Measurements from ENCODE around the gene RASIP1.

Gene RASIP1

DNA sequence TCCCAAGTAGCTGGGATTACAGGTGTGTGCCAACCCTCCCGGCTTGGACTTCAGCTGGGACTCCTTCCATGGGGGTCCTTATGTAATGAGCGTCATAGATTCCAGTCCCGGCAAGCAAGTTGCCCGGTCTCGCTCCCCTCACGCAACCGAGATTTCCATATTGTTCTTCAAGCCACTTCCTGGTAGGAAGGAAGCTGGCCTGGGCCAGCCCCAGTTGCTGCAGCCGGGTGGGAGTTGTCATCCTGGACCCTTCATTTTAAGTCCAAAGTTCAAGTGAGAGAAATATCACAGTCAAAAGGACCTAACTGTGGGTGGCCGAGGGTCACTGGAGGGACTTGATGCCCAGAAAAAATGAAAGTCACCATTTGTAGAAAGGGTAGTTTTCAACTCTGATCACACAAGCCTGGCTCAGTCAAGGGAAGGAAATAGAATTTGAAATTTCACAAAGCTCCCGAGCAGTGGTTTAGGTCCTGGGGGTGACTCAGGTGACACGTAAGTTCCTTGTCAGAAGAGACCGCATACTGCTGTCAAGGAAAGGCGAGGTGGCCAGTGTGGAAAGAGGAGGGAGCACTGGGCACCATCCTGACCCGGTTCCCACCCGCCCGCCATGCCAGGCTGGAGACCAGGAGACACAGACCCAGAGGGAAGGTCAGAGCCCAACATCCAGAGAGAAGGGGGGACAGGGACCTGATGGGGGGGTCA, 20.2 kb upstream of the RASIP1 start:
- no peak overlapping the region for H3K4me3 ChIP-seq (ENCODE audit: low read depth, low read length)
- TF ChIP-seq, protein P1, sequence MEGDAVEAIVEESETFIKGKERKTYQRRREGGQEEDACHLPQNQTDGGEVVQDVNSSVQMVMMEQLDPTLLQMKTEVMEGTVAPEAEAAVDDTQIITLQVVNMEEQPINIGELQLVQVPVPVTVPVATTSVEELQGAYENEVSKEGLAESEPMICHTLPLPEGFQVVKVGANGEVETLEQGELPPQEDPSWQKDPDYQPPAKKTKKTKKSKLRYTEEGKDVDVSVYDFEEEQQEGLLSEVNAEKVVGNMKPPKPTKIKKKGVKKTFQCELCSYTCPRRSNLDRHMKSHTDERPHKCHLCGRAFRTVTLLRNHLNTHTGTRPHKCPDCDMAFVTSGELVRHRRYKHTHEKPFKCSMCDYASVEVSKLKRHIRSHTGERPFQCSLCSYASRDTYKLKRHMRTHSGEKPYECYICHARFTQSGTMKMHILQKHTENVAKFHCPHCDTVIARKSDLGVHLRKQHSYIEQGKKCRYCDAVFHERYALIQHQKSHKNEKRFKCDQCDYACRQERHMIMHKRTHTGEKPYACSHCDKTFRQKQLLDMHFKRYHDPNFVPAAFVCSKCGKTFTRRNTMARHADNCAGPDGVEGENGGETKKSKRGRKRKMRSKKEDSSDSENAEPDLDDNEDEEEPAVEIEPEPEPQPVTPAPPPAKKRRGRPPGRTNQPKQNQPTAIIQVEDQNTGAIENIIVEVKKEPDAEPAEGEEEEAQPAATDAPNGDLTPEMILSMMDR (conservative IDR thresholded peaks at IDR 0.05; ENCODE audit: low read depth, low read length): no peak
- no peak for DNase-seq (ENCODE audit: low read depth)

DNA sequence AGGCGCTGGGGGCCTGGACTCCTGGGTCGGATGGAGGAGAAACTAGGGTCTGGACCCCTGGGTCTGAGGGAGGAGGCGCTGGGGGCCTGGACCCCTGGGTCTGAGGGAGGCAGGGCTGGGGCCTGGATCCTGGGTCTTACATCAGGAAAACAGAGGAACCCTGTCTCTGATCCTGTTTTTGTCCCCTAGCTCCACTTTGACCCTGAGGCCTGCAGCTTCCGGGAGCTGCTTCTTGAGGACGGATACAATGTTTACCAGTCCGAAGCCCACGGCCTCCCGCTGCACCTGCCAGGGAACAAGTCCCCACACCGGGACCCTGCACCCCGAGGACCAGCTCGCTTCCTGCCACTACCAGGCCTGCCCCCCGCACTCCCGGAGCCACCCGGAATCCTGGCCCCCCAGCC, 17.3 kb upstream of the RASIP1 start:
- TF ChIP-seq, protein P1 (conservative IDR thresholded peaks at IDR 0.05; ENCODE audit: low read depth, low read length): no peak
- no peak overlapping the region for H3K4me3 ChIP-seq (ENCODE audit: low read depth, low read length)
- no peak for DNase-seq (ENCODE audit: low read depth)

DNA sequence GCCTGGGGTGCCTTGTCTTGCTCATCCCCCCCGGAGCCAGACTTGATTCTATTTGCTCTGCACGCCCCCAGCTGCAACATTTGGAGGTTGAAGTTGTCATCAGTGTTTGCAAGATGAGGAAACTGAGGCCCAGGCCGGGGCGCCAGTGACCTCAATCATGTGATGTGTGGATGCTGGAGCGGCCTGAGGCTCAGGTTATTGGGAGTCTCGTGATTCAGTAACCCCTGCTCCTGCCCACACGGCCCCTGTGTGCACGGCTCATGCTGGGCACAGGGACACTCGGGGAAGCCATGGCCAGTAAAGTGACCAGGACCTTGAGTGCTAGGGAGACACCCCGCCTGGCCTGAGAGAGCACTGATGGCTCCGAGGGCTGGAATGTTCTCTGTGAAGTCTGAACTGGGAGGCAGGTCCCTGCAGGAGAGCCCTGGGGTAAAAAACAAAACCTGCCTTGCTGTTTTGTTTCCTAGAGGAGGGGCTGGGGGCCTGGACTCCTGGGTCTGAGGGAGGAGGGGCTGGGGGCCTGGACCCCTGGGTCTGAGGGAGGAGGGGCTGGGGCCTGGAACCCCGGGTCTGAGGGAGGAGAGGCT, 16.8 kb upstream of the RASIP1 start:
- DNase-seq (ENCODE audit: low read depth): no peak
- no peak overlapping the region for H3K4me3 ChIP-seq (ENCODE audit: low read depth, low read length)
- TF ChIP-seq, protein P1 (conservative IDR thresholded peaks at IDR 0.05; ENCODE audit: low read depth, low read length): no peak

DNA sequence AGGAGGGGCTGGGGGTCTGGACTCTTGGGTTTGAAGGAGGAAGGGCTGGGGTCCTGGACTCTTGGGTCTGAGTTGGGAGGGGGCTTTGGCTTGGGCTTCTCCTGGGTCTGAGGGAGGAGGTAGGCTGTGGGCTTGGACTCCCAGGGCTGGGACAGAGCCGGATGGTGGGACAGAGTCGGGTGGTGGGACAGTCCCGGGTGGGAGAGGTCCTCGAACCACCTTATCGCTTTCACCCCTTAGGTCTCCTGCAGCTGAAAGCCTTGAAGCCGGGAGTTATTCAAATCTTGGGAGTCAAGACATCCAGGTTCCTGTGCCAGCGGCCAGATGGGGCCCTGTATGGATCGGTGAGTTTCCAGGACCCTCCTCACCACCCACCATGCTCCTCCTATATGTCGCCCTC, 16.3 kb upstream of the RASIP1 start:
- DNase-seq (ENCODE audit: low read depth): no peak
- no peak overlapping the region for H3K4me3 ChIP-seq (ENCODE audit: low read depth, low read length)
- TF ChIP-seq, protein P1 (conservative IDR thresholded peaks at IDR 0.05; ENCODE audit: low read depth, low read length): no peak

DNA sequence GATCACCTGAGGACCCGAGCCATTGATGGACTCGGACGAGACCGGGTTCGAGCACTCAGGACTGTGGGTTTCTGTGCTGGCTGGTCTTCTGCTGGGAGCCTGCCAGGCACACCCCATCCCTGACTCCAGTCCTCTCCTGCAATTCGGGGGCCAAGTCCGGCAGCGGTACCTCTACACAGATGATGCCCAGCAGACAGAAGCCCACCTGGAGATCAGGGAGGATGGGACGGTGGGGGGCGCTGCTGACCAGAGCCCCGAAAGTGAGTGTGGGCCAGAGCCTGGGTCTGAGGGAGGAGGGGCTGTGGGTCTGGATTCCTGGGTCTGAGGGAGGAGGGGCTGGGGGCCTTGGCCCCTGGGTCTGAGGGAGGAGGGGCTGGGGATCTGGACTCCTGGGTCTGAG, 15.8 kb upstream of the RASIP1 start:
- no peak for DNase-seq (ENCODE audit: low read depth)
- no peak overlapping the region for H3K4me3 ChIP-seq (ENCODE audit: low read depth, low read length)
- TF ChIP-seq, protein P1 (conservative IDR thresholded peaks at IDR 0.05; ENCODE audit: low read depth, low read length): no peak

DNA sequence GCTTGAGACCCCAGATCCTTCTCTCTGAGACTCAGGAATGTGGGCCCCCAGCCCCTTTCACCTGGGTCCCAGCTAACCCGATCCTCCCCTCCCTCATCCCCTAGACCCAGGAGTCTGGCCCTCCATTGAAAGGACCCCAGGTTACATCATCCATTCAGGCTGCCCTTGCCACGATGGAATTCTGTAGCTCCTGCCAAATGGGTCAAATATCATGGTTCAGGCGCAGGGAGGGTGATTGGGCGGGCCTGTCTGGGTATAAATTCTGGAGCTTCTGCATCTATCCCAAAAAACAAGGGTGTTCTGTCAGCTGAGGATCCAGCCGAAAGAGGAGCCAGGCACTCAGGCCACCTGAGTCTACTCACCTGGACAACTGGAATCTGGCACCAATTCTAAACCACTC, 15.4 kb upstream of the RASIP1 start:
- DNase-seq (ENCODE audit: low read depth): no peak
- TF ChIP-seq, protein P1 (conservative IDR thresholded peaks at IDR 0.05; ENCODE audit: low read depth, low read length): no peak
- H3K4me3 ChIP-seq (ENCODE audit: low read depth, low read length): no peak overlapping the region
